Bronchial epithelial cell (primary cell): Measurements from ENCODE around the gene STOM. TPM values are rescaled to one million over a fixed set of nuclear protein-coding genes. Genes with fewer than 3 reads are reported as not detected.

Experiments
- DNase-seq: peaks from one replicate; pipeline ENCODE4 v3.0.0-alpha.2; 2010; ENCODE audit warnings: low read depth
- FAIRE-seq: peaks from 2 replicates; lab custom pipeline; 2011; peaks lifted over from hg19 to GRCh38; lab: Jason Lieb, UNC
- H3K27me3 ChIP-seq: 2 replicates; pipeline ENCODE4 v1.5.1; 2011; ENCODE audit warnings: low read length; ENCODE audit not compliant: control insufficient read depth, insufficient read depth
- H3K36me3 ChIP-seq: 2 replicates; pipeline ENCODE4 v1.5.1; 2011; ENCODE audit warnings: low read length; ENCODE audit not compliant: control insufficient read depth, insufficient read depth
- H3K4me3 ChIP-seq: 2 replicates; pipeline ENCODE4 v1.5.1; 2011; ENCODE audit warnings: mild to moderate bottlenecking, low read depth, low read length, control low read depth
- total RNA-seq: library from RNA; depleted of rRNA; stranded (reverse); fragments of >200 nt; gene quantifications from 2 replicates; pipeline ENCODE4 v1.2.1, GENCODE V29; 2014
- TF ChIP-seq, protein P1 (sequence below): IDR thresholded peaks from 2 replicates; pipeline ENCODE4 v1.5.1; 2011; ENCODE audit warnings: mild to moderate bottlenecking, moderate library complexity, low read length, control low read depth, inconsistent platforms; ENCODE audit not compliant: insufficient read depth, severe bottlenecking

The STOM gene
- total RNA-seq, 1 donor from 2014 or later: 356 TPM

DNA sequence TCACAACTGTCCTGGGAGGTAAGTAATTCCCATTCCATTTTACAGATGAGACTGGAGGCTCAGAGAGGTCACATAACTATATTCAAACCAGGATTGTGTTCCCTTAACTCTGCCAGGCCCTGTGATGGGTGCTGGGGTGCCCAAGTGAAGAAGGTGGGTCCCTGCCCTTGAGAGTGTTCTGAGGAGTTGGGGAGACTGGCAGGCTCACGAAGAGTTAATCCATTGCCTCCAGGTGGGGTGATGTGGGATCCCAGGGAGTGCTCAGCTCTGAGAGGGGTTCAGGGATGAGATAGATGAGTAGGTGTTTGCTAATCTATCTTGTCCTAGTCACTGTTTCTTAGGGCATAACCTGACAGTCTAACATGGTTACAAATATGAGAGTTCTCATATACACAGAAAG, 65.3 kb downstream of the STOM start:
- TF ChIP-seq, protein P1, sequence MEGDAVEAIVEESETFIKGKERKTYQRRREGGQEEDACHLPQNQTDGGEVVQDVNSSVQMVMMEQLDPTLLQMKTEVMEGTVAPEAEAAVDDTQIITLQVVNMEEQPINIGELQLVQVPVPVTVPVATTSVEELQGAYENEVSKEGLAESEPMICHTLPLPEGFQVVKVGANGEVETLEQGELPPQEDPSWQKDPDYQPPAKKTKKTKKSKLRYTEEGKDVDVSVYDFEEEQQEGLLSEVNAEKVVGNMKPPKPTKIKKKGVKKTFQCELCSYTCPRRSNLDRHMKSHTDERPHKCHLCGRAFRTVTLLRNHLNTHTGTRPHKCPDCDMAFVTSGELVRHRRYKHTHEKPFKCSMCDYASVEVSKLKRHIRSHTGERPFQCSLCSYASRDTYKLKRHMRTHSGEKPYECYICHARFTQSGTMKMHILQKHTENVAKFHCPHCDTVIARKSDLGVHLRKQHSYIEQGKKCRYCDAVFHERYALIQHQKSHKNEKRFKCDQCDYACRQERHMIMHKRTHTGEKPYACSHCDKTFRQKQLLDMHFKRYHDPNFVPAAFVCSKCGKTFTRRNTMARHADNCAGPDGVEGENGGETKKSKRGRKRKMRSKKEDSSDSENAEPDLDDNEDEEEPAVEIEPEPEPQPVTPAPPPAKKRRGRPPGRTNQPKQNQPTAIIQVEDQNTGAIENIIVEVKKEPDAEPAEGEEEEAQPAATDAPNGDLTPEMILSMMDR: no peak
- peaks cover 41% of the 10 kb centered on the region for H3K36me3 ChIP-seq
- FAIRE-seq: no peak

DNA sequence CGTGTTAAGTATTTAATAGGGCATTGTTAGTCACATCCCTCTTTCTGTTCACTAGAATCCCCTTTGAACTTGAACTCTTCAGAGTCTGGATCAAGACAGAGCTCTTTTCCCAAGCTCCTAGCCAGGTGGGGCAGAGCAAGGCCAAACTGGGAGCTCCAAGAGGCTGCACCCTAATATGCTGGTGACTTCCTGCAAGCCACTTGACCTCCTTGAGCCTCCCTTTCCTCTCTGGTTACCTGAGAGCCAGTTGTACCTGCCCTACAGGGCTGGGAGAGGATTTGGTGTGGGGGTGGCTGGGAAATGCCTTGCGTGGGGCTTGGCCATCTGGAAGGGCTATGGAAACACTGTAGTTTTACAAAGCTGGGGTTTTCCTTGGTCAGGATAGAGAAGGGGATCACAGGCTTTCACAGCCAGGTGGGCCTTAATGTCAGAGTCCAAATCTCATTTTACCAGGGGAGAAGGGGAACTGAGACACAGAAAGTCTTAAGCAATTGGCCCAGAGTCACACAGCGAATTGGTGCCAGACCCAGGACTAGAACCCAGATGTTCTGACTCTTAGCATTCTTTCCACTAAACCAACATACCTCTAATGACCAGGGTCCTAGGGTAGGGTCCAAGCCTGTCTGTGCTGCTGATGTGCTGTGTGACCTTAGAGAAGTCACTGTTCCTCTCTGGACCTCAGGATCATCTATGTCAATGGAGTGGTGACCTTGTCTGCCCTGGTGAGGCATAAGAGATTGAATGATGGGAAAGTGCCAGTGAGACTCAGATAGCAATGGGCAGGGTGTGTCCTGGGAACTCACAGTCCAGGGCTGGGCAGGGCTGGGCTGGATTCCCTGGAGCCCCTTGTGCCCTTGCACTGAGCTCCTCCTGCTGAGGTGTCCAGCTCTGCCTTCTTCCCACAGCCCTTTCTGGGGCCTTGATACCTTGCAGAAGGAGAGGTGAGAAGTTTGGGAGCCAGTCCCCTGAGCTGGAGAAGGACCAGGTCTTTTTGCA, 66.3 kb downstream of the STOM start:
- peaks cover 36% of the 10 kb centered on the region for H3K36me3 ChIP-seq
- DNase-seq (no peak), FAIRE-seq (no peak)
- no peaks in the 10 kb centered on the region for H3K27me3 ChIP-seq
- H3K4me3 ChIP-seq: no peak overlapping the region
- TF ChIP-seq, protein P1: no peak

More for the DNA sequence above, 65.3 kb downstream of the STOM start:
- Histone ChIP-seq H3K27me3 (no peaks in the 10 kb centered on the region), H3K4me3 (no peak overlapping the region)
- no peak for DNase-seq

DNA sequence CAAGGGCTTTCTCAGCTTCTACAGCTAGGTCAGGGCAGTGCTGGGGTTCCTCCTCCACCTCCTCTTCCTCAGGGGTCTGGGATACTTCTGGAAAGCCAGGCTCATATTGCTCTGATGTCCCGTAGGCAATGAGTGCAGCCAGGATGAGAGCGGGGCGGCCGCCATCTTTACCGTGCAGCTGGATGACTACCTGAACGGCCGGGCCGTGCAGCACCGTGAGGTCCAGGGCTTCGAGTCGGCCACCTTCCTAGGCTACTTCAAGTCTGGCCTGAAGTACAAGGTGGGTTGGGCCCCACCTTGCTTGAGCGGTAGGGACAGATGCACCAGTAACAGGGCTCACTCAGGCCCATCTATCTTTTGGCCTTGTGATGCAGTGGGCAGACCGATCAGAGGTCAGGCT, 67.3 kb downstream of the STOM start:
- Histone ChIP-seq H3K36me3 (peaks cover 32% of the 10 kb centered on the region), H3K4me3 (no peak overlapping the region), H3K27me3 (no peaks in the 10 kb centered on the region)
- FAIRE-seq (no peak), DNase-seq (no peak)
- TF ChIP-seq, protein P1: no peak

DNA sequence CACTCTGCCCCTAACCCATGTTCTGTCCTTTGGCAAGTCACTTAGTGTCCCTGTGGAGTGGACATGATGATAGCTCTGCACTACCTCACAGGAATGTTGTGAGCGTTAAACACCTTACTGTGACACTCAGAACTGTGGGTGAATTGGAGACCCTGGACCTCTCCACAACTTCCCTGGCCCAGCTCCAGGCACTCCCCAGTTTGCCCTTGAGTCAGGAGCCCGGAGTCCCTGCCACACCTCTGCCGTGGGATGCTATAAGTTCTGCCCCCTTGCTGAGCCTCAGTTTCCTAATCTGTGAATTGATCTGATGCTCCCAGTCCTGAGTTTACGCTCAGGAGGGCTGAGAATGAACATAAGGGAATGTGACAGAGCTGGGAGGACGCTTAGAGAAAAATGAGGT, 67.7 kb downstream of the STOM start:
- Histone ChIP-seq H3K36me3 (peaks cover 31% of the 10 kb centered on the region), H3K4me3 (no peak overlapping the region), H3K27me3 (no peaks in the 10 kb centered on the region)
- DNase-seq (no peak), FAIRE-seq (no peak)
- TF ChIP-seq, protein P1: no peak

DNA sequence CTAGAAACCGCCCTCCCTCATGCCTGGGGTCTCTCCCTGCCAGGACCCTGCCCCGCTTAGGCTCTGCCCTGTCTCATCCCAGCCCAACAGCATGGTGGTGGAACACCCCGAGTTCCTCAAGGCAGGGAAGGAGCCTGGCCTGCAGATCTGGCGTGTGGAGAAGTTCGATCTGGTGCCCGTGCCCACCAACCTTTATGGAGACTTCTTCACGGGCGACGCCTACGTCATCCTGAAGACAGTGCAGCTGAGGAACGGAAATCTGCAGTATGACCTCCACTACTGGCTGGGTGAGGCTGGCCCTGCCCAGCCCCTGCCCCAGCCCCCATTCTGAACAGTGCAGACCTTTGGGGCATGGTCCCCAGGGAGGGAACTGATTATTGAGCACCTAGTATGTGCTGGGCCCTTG, 68.2 kb downstream of the STOM start:
- FAIRE-seq (no peak), DNase-seq (no peak)
- Histone ChIP-seq H3K27me3 (no peaks in the 10 kb centered on the region), H3K36me3 (peaks cover 31% of the 10 kb centered on the region), H3K4me3 (no peak overlapping the region)
- TF ChIP-seq, protein P1: no peak
